HCT116 (cell line): Measurements from ENCODE around the gene GM2A. TPM values are rescaled to one million over a fixed set of nuclear protein-coding genes. Genes with fewer than 3 reads are reported as not detected.

Experiments
- ATAC-seq: fragments of 200-7000 bp; cut with Tn5 transposase; 2 replicates; pipeline ENCODE4 v1.9.1; 2020; ENCODE audit warnings: mild to moderate bottlenecking, moderate library complexity
- BruUV-seq: library from RNA; stranded (reverse); fragments of 400-500 nt; replicated peaks from 2 replicates; lab custom pipeline; 2021; lab: Mats Ljungman, UMichigan
- CTCF ChIA-PET: fragments of 300-600 bp; sonication (Branson Sonifier 250); formaldehyde crosslinking; loops from one replicate; lab custom pipeline; 2021; ENCODE audit warnings: antibody characterized with exemption; lab: Charles Lee
- POLR2A ChIA-PET: fragments of 300-600, 350-600 bp; sonication (Branson Sonifier 250); formaldehyde crosslinking; loops from one replicate; lab custom pipeline; 2021; ENCODE audit warnings: antibody characterized with exemption; lab: Charles Lee
- RAD21 ChIA-PET, 2 experiments: fragments of 300-600 bp; sonication (Branson Sonifier 250); formaldehyde crosslinking; loops; one replicate each; lab custom pipeline; 2023; ENCODE audit warnings: low total read pairs in 2 of 2; ENCODE audit not compliant: uncharacterized antibody in 2 of 2, unreplicated experiment in 2 of 2, low non-redundant PET in 1 of 2; lab: Charles Lee
- DNase-seq: peaks from one replicate; pipeline ENCODE4 v3.0.0-alpha.2; 2010; ENCODE audit warnings: low read depth, low spot score
- H2AFZ ChIP-seq: fragments of 200-600 bp; shearing (Covaris generic), sonication (generic); 2 replicates; pipeline ENCODE4 v1.6.1; 2017; ENCODE audit warnings: low read depth, mixed run types, mixed read lengths, antibody characterized with exemption, low read length; ENCODE audit not compliant: poor library complexity, severe bottlenecking
- H3K27ac ChIP-seq: 2 replicates; pipeline ENCODE4 v1.5.1; 2012; ENCODE audit warnings: low read depth, low read length
- H3K27me3 ChIP-seq: fragments of 200-600 bp; sonication (generic); 2 replicates; pipeline ENCODE4 v1.6.1; 2016; ENCODE audit warnings: mixed run types, low read length, mixed read lengths; ENCODE audit not compliant: insufficient read depth
- H3K36me3 ChIP-seq, 2 experiments: fragments of 200-500 bp in 1 of 2; fragments of 200-600 bp in 1 of 2; sonication (Bioruptor generic) in 1 of 2; sonication (generic) in 1 of 2; 2 replicates each; pipeline versions ENCODE4 v1.5.1 to v1.6.1; 2014 to 2016; ENCODE audit warnings: low read length in 2 of 2, inconsistent platforms in 1 of 2, mixed read lengths in 1 of 2, mixed run types in 1 of 2; ENCODE audit not compliant: insufficient read depth in 2 of 2, control insufficient read depth in 1 of 2
- H3K4me1 ChIP-seq, 2 experiments: fragments of 200-600 bp in 1 of 2; sonication (generic) in 1 of 2; 2 replicates each; pipeline versions ENCODE4 v1.5.1 to v1.6.1; 2012 to 2017; ENCODE audit warnings: low read length in 2 of 2, inconsistent platforms in 1 of 2, mild to moderate bottlenecking in 1 of 2, mixed read lengths in 1 of 2, mixed run types in 1 of 2, moderate library complexity in 1 of 2; ENCODE audit not compliant: insufficient read depth in 2 of 2, control insufficient read depth in 1 of 2
- H3K4me2 ChIP-seq: fragments of 200-600 bp; sonication (generic); 2 replicates; pipeline ENCODE4 v1.6.1; 2017; ENCODE audit warnings: mixed run types, low read length, mixed read lengths
- H3K4me3 ChIP-seq, 2 experiments: fragments of 200-600 bp in 1 of 2; sonication (generic) in 1 of 2; replicated peaks in 1 of 2; 2 replicates each; pipeline ENCODE4 v1.5.1; 2011 to 2016; ENCODE audit warnings: low read length in 2 of 2, control low read depth in 1 of 2, low read depth in 1 of 2, mild to moderate bottlenecking in 1 of 2, mixed read lengths in 1 of 2, mixed run types in 1 of 2
- H3K79me2 ChIP-seq: fragments of 200-600 bp; sonication (generic); 2 replicates; pipeline ENCODE4 v1.6.1; 2017; ENCODE audit warnings: mild to moderate bottlenecking, mixed run types, low read length, moderate library complexity, mixed read lengths; ENCODE audit not compliant: insufficient read depth
- H3K9ac ChIP-seq: fragments of 200-600 bp; sonication (generic); 2 replicates; pipeline ENCODE4 v1.6.1; 2016; ENCODE audit warnings: low read length, mixed read lengths
- H3K9me2 ChIP-seq: fragments of 200-600 bp; sonication (generic), shearing (Covaris generic); 2 replicates; pipeline ENCODE4 v1.6.1; 2017; ENCODE audit warnings: mixed run types, mild to moderate bottlenecking, moderate library complexity; ENCODE audit not compliant: insufficient read depth
- H3K9me3 ChIP-seq, 2 experiments: fragments of 200-500 bp in 1 of 2; fragments of 200-600 bp in 1 of 2; sonication (Bioruptor generic) in 1 of 2; sonication (generic) in 1 of 2; 2 replicates each; pipeline ENCODE4 v1.6.1; 2014 to 2017; ENCODE audit warnings: low read length in 2 of 2, mixed read lengths in 2 of 2, inconsistent platforms in 1 of 2, low read depth in 1 of 2, mild to moderate bottlenecking in 1 of 2, mixed run types in 1 of 2, moderate library complexity in 1 of 2; ENCODE audit not compliant: control insufficient read depth in 1 of 2, insufficient read depth in 1 of 2
- H4K20me1 ChIP-seq: fragments of 200-600 bp; sonication (generic), shearing (Covaris generic); 2 replicates; pipeline ENCODE4 v1.6.1; 2017; ENCODE audit warnings: mixed run types, mild to moderate bottlenecking, moderate library complexity; ENCODE audit not compliant: insufficient read depth
- EZH2phosphoT487 ChIP-seq: fragments of 200-600 bp; IDR thresholded peaks from 2 replicates; pipeline ENCODE4 v1.6.1; 2018; ENCODE audit warnings: antibody characterized with exemption, borderline replicate concordance
- JUND ChIP-seq: IDR thresholded peaks from 2 replicates; pipeline ENCODE4 v1.6.1; 2012
- SRF ChIP-seq: IDR thresholded peaks from 2 replicates; pipeline ENCODE4 v1.6.1; 2012; ENCODE audit warnings: low read depth
- ZBTB33 ChIP-seq: IDR thresholded peaks from 2 replicates; pipeline ENCODE4 v1.6.1; 2011; ENCODE audit warnings: mild to moderate bottlenecking, low read length, moderate library complexity; ENCODE audit not compliant: insufficient replicate concordance; ENCODE audit errors: extremely low read depth
- ZFX ChIP-seq: fragments of 450-650 bp; IDR thresholded peaks from 2 replicates; pipeline ENCODE4 v1.6.1; 2017
- intact Hi-C: fragments of 100-400 bp; cut with micrococcal nuclease; formaldehyde crosslinking; loops from 2 replicates; pipeline ENCODE4 v1.10.0; 2022
- total RNA-seq: library from RNA; stranded (reverse); gene quantifications from one replicate; pipeline ENCODE4 v1.2.1, GENCODE V29; 2021; ENCODE audit not compliant: unreplicated experiment
- TF ChIP-seq, protein P1 (sequence below): IDR thresholded peaks from 2 replicates; pipeline ENCODE4 v1.6.1; 2012; ENCODE audit warnings: low read depth
- TF ChIP-seq, protein P2 (sequence below), 3 experiments: fragments of 200-600 bp in 1 of 3; sonication (generic) in 1 of 3; IDR thresholded peaks in 2 of 3; conservative IDR thresholded peaks in 1 of 3; 2 replicates each; pipeline ENCODE4 v1.5.1; 2012 to 2017; ENCODE audit warnings: low read depth in 2 of 3, low read length in 2 of 3, antibody characterized with exemption in 1 of 3, borderline replicate concordance in 1 of 3, control low read depth in 1 of 3, mild to moderate bottlenecking in 1 of 3, mixed read lengths in 1 of 3, mixed run types in 1 of 3, moderate library complexity in 1 of 3; ENCODE audit not compliant: insufficient read depth in 1 of 3

Gene GM2A
- total RNA-seq, 1 experiment from 2014 or later = 25.0 TPM

GRCh38 chr5:151230048-151230680 is 22.8 kb upstream of the GM2A start:
- CTCF ChIA-PET = interaction anchor here (0.9 to 1.1 kb wide), 2 partner anchors 9 to 22 kb away, joined by 4 to 5 read pairs; partner anchors contain the start of gene GM2A
- no peak overlapping the region for H3K4me3 ChIP-seq
- no peak overlapping the region for H2AFZ ChIP-seq
- H3K4me1 ChIP-seq = no peaks in the 10 kb centered on the region
- intact Hi-C loops = loop anchor here (10.0 kb wide), 1 partner anchor 225 kb away; no protein-coding TSS in a partner anchor
- no peaks in the 10 kb centered on the region for H3K9me3 ChIP-seq
- TF ChIP-seq SRF (no peak), ZFX (no peak), JUND (no peak), EZH2phosphoT487 (no peak), ZBTB33 (no peak)
- TF ChIP-seq, protein P1, sequence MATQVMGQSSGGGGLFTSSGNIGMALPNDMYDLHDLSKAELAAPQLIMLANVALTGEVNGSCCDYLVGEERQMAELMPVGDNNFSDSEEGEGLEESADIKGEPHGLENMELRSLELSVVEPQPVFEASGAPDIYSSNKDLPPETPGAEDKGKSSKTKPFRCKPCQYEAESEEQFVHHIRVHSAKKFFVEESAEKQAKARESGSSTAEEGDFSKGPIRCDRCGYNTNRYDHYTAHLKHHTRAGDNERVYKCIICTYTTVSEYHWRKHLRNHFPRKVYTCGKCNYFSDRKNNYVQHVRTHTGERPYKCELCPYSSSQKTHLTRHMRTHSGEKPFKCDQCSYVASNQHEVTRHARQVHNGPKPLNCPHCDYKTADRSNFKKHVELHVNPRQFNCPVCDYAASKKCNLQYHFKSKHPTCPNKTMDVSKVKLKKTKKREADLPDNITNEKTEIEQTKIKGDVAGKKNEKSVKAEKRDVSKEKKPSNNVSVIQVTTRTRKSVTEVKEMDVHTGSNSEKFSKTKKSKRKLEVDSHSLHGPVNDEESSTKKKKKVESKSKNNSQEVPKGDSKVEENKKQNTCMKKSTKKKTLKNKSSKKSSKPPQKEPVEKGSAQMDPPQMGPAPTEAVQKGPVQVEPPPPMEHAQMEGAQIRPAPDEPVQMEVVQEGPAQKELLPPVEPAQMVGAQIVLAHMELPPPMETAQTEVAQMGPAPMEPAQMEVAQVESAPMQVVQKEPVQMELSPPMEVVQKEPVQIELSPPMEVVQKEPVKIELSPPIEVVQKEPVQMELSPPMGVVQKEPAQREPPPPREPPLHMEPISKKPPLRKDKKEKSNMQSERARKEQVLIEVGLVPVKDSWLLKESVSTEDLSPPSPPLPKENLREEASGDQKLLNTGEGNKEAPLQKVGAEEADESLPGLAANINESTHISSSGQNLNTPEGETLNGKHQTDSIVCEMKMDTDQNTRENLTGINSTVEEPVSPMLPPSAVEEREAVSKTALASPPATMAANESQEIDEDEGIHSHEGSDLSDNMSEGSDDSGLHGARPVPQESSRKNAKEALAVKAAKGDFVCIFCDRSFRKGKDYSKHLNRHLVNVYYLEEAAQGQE = no peak
- TF ChIP-seq, protein P2, sequence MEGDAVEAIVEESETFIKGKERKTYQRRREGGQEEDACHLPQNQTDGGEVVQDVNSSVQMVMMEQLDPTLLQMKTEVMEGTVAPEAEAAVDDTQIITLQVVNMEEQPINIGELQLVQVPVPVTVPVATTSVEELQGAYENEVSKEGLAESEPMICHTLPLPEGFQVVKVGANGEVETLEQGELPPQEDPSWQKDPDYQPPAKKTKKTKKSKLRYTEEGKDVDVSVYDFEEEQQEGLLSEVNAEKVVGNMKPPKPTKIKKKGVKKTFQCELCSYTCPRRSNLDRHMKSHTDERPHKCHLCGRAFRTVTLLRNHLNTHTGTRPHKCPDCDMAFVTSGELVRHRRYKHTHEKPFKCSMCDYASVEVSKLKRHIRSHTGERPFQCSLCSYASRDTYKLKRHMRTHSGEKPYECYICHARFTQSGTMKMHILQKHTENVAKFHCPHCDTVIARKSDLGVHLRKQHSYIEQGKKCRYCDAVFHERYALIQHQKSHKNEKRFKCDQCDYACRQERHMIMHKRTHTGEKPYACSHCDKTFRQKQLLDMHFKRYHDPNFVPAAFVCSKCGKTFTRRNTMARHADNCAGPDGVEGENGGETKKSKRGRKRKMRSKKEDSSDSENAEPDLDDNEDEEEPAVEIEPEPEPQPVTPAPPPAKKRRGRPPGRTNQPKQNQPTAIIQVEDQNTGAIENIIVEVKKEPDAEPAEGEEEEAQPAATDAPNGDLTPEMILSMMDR (IDR thresholded peaks at IDR 0.05 in 2 of 3, conservative IDR thresholded peaks at IDR 0.05 in 1 of 3; ENCODE audit: borderline replicate concordance in 1 of 3, insufficient read depth in 1 of 3, low read depth in 2 of 3, low read length in 2 of 3) = no peak
- TF ChIP-seq, all 23 proteins: peak for 0
- H3K27ac ChIP-seq = no peak overlapping the region
- no peaks in the 10 kb centered on the region for H3K9me2 ChIP-seq
- no TSS peak for BruUV-seq
- H3K27me3 ChIP-seq = no peaks in the 10 kb centered on the region
- no peaks in the 10 kb centered on the region for H3K79me2 ChIP-seq
- ChIA-PET RAD21 (no interaction called here), POLR2A (no interaction called here)
- no peak overlapping the region for H3K9ac ChIP-seq
- no peak overlapping the region for H3K4me2 ChIP-seq
- no peaks in the 10 kb centered on the region for H3K36me3 ChIP-seq
- no peaks in the 10 kb centered on the region for H4K20me1 ChIP-seq
- ATAC-seq (no peak), DNase-seq (no peak)
